Nephron (organoid): ENCODE measurements around the gene NEDD4L.
A peak's percentile ranks its signal among the peaks of the same experiment; 100 is the strongest.

Experiments used
- H3K27ac Mint-ChIP-seq, 3 experiments: 2 replicates each; pipeline ENCODE4 v1.8.0; 2020; ENCODE audit warnings: mixed read lengths in 3 of 3, mild to moderate bottlenecking in 2 of 3, moderate library complexity in 1 of 3
- H3K27me3 Mint-ChIP-seq: 2 replicates; pipeline ENCODE4 v1.8.0; 2021; ENCODE audit warnings: low read depth, mild to moderate bottlenecking, moderate library complexity, mixed read lengths
- H3K36me3 Mint-ChIP-seq: 2 replicates; pipeline ENCODE4 v1.8.0; 2020; ENCODE audit warnings: low read depth, mixed read lengths
- H3K4me1 Mint-ChIP-seq: 2 replicates; pipeline ENCODE4 v1.8.0; 2020; ENCODE audit warnings: mixed read lengths
- H3K4me3 Mint-ChIP-seq, 3 experiments: 2 replicates each; pipeline ENCODE4 v1.8.0; 2020; ENCODE audit warnings: mild to moderate bottlenecking in 3 of 3, mixed read lengths in 3 of 3, moderate library complexity in 2 of 3
- H3K9me3 Mint-ChIP-seq: 2 replicates; pipeline ENCODE4 v1.8.0; 2020; ENCODE audit warnings: mixed read lengths
- TF ChIP-seq, protein P1 (sequence below), 3 experiments: fragments of 200-600 bp; sonication (generic); IDR thresholded peaks; one replicate each; pipeline ENCODE4 v1.5.0; 2021; ENCODE audit warnings: antibody characterized with exemption in 3 of 3; ENCODE audit not compliant: unreplicated experiment in 3 of 3

Gene NEDD4L

DNA sequence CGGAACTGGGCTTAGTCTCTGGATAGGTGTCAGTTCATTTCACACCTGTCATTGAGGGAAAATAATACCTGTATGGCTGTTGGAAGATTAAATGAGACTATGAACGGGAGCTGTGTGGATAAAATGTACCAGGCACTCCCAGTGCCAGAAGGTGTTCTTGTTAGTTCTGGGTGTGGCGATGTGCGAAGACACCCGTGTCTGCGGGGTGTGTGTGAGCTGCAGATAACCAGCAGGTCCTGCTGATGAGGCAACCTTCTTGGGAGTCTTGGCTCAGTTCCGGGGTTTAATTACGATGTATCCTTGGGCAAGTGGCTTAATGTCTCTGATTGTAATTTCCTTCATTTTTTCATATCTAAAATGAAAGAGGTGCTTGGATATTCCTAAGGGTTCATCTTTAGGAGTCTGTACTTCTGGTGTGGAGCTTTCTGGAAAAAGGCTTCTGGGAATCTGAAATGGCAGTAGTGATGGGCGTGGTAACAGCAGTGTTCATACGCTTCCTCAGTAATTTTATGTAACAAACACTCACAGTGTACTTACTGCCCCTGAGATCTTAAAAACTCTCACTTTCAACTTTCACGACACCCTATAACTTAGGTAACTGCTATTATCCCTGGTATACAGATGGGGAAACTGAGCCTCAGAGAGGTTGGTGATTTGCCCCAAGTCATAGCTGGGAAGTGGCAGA lies 35.0 kb downstream of the NEDD4L start:
- TF ChIP-seq, protein P1, sequence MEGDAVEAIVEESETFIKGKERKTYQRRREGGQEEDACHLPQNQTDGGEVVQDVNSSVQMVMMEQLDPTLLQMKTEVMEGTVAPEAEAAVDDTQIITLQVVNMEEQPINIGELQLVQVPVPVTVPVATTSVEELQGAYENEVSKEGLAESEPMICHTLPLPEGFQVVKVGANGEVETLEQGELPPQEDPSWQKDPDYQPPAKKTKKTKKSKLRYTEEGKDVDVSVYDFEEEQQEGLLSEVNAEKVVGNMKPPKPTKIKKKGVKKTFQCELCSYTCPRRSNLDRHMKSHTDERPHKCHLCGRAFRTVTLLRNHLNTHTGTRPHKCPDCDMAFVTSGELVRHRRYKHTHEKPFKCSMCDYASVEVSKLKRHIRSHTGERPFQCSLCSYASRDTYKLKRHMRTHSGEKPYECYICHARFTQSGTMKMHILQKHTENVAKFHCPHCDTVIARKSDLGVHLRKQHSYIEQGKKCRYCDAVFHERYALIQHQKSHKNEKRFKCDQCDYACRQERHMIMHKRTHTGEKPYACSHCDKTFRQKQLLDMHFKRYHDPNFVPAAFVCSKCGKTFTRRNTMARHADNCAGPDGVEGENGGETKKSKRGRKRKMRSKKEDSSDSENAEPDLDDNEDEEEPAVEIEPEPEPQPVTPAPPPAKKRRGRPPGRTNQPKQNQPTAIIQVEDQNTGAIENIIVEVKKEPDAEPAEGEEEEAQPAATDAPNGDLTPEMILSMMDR (IDR thresholded peaks at IDR 0.05; ENCODE audit: unreplicated experiment in 3 of 3), result no peak
- Mint-ChIP-seq H3K36me3 (peaks cover 16% of the 10 kb centered on the region), H3K27ac (no peak overlapping the region), H3K9me3 (peaks cover 3% of the 10 kb centered on the region), H3K4me3 (no peak overlapping the region), H3K27me3 (no peaks in the 10 kb centered on the region), H3K4me1 (peaks cover 6% of the 10 kb centered on the region)

DNA sequence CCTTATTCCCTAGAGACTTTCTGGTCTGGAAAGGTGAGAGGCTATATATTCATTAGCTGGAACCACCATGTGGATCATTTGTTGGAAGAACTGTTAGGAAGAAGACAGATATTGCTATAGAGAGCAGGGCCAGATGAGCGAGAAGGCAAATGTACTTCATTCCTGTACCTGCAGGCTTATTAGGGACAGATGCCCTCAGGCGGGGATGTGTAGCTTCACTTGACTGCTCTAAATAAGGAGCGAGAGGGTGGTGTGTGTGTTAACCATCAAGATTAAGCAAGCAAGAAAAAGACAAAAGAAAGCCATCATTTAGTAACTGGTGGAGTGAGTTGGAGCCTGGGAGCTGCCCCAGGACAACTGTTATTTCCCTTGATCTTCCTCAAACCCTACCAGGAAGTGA lies 36.4 kb downstream of the NEDD4L start:
- H3K27ac Mint-ChIP-seq, result peak overlapping the region; percentile 5 to 45 (median 14)
- TF ChIP-seq, protein P1 (IDR thresholded peaks at IDR 0.05; ENCODE audit: unreplicated experiment in 3 of 3), result no peak
- peaks cover 7% of the 10 kb centered on the region for H3K9me3 Mint-ChIP-seq
- H3K27me3 Mint-ChIP-seq, result no peaks in the 10 kb centered on the region
- H3K4me1 Mint-ChIP-seq, result peaks cover 6% of the 10 kb centered on the region
- peaks cover 22% of the 10 kb centered on the region for H3K36me3 Mint-ChIP-seq
- no peak overlapping the region for H3K4me3 Mint-ChIP-seq

DNA sequence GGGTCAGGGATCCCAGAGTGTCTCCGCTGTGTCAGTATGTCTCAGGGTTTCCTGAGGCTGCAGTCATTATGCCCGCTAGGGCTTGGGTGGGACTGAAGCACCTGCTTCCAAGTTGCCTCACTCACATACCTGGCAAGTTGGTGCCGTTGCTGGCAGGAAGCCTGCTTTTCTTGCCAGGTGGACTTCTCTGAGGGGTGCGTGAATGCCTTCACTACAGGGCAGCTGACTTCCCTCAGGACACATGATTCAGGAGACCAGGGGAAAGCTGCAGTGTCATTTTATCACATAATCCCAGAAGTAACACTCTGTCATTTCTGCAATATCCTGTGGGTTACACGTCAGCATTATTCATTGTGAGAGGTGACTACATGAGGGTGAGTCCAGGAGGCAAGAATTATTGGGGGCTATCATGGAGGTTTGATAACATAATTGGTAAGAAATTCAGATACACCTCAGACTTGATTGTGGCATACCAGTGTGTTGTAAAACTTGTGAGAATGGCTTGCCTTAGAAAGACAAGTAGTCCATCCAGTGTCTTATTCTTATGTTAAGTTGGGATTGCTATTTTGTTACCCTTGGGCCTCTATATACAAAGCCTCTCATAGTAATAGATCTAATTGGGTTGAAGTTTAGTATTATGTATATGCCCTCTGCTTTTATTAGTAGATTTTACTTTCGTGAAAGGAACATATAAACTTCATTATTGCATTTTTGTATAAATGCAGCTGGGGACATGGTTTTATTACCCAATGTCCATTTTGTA lies 44.1 kb downstream of the NEDD4L start:
- Mint-ChIP-seq H3K27me3 (no peaks in the 10 kb centered on the region), H3K36me3 (peaks cover 62% of the 10 kb centered on the region), H3K9me3 (peaks cover 20% of the 10 kb centered on the region), H3K27ac (no peak overlapping the region), H3K4me1 (no peaks in the 10 kb centered on the region), H3K4me3 (no peak overlapping the region)
- TF ChIP-seq, protein P1 (IDR thresholded peaks at IDR 0.05; ENCODE audit: unreplicated experiment in 3 of 3), result no peak

DNA sequence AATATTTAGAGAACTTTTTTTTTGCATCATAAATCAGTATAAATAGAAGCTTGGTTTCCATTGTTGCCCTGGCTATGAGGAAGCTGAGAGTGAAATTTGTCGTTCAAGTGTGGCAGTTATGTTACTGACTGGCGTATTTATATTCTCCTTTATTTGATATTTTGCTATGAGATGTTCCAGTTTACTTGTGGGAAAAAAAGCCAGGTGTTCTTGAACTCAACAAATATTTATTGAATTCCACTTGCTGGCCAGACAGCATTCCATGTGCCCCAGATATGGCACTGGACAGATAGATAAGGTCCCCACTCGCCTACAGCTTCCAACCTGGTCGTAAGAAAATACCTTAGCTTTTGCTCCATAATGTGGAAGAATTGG lies 44.7 kb downstream of the NEDD4L start:
- H3K4me3 Mint-ChIP-seq, result no peak overlapping the region
- H3K27me3 Mint-ChIP-seq, result no peaks in the 10 kb centered on the region
- TF ChIP-seq, protein P1 (IDR thresholded peaks at IDR 0.05; ENCODE audit: unreplicated experiment in 3 of 3), result no peak
- peaks cover 60% of the 10 kb centered on the region for H3K36me3 Mint-ChIP-seq
- peaks cover 19% of the 10 kb centered on the region for H3K9me3 Mint-ChIP-seq
- H3K4me1 Mint-ChIP-seq, result no peaks in the 10 kb centered on the region
- H3K27ac Mint-ChIP-seq, result no peak overlapping the region

DNA sequence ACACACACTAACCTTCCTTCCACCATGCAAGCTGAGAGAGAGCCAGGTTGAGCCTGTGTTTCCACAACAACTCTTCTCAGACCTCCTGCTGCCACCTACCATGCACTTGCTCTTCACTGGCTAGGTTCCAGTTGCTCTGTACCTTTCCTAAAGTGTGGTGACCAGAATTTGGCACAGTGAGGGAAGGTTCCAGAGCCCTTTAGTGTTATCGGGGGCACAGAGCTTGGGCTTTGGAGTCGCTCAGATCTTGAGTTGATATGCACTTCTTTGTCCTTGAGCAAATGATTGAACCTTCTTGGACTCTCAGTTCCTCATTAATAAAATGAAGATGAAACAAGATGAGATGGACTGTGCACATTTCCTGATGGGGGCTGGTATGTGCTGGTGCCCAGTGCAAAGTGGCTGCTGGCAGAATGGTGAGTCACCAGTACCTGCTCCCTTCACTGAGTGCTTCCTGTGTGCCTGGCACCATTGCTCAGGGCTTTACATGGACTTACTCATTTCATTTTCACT lies 47.1 kb downstream of the NEDD4L start:
- Mint-ChIP-seq H3K4me1 (peaks cover 11% of the 10 kb centered on the region), H3K4me3 (no peak overlapping the region), H3K9me3 (peaks cover 9% of the 10 kb centered on the region), H3K27ac (no peak overlapping the region), H3K36me3 (peaks cover 47% of the 10 kb centered on the region), H3K27me3 (no peaks in the 10 kb centered on the region)
- TF ChIP-seq, protein P1 (IDR thresholded peaks at IDR 0.05; ENCODE audit: unreplicated experiment in 3 of 3), result no peak
